Cerebellar cortex (tissue), 1 donor: ENCODE data around the gene SULT4A1.

ENCODE experiments used
- DNase-seq: peaks from one replicate; pipeline ENCODE4 v3.0.0-alpha.2; 2015; ENCODE audit warnings: low spot score

Gene SULT4A1

GRCh38 chr22:43844560-43845545, 17.5 kb downstream of the SULT4A1 start:
- DNase-seq: no peak

GRCh38 chr22:43843783-43844530, 18.4 kb downstream of the SULT4A1 start:
- no peak for DNase-seq

GRCh38 chr22:43841742-43842141, 20.6 kb downstream of the SULT4A1 start:
- no peak for DNase-seq

- no peak for DNase-seq
Measured at GRCh38 chr22:43840851-43841250, 21.5 kb downstream of the SULT4A1 start.

- no peak for DNase-seq
Measured at GRCh38 chr22:43840431-43840830, 21.9 kb downstream of the SULT4A1 start.

GRCh38 chr22:43839781-43840180, 22.5 kb downstream of the SULT4A1 start:
- DNase-seq: no peak

GRCh38 chr22:43838571-43839307, 23.6 kb downstream of the SULT4A1 start:
- no peak for DNase-seq

GRCh38 chr22:43838161-43838560, 24.2 kb downstream of the SULT4A1 start:
- DNase-seq: no peak

- DNase-seq: no peak
Measured at GRCh38 chr22:43837666-43838065, 24.6 kb downstream of the SULT4A1 start.

- DNase-seq: no peak
Measured at GRCh38 chr22:43835736-43836135, 26.6 kb downstream of the SULT4A1 start.

GRCh38 chr22:43835166-43835565, 27.1 kb downstream of the SULT4A1 start:
- no peak for DNase-seq

GRCh38 chr22:43833286-43834240, 28.8 kb downstream of the SULT4A1 start:
- no peak for DNase-seq

GRCh38 chr22:43832393-43833265, 29.7 kb downstream of the SULT4A1 start:
- DNase-seq: no peak

GRCh38 chr22:43831561-43832392, 30.5 kb downstream of the SULT4A1 start:
- no peak for DNase-seq

GRCh38 chr22:43830931-43831560, 31.3 kb downstream of the SULT4A1 start:
- no peak for DNase-seq

- peak; percentile 67 for DNase-seq
Measured at GRCh38 chr22:43829904-43830851, 32.1 kb downstream of the SULT4A1 start.

- DNase-seq: peak; percentile 61
Measured at GRCh38 chr22:43828998-43829782, 33.1 kb downstream of the SULT4A1 start.
